SU-DHL-6 (cell line): Measurements from ENCODE around the gene SDS.

Experiments
- EZH2phosphoT487 ChIP-seq: fragments of 200-600 bp; sonication (generic), shearing (Covaris generic); conservative IDR thresholded peaks from 2 replicates; pipeline ENCODE4 v1.6.1; 2018; ENCODE audit warnings: mild to moderate bottlenecking, antibody characterized with exemption, low read length, moderate library complexity, mixed read lengths
- TF ChIP-seq, protein P1 (sequence below): fragments of 200-600 bp; sonication (generic); IDR thresholded peaks from one replicate; pipeline ENCODE4 v1.5.1; 2017; ENCODE audit warnings: antibody characterized with exemption, mild to moderate bottlenecking, low read length, moderate library complexity; ENCODE audit not compliant: insufficient read depth, poor library complexity, severe bottlenecking

DNA sequence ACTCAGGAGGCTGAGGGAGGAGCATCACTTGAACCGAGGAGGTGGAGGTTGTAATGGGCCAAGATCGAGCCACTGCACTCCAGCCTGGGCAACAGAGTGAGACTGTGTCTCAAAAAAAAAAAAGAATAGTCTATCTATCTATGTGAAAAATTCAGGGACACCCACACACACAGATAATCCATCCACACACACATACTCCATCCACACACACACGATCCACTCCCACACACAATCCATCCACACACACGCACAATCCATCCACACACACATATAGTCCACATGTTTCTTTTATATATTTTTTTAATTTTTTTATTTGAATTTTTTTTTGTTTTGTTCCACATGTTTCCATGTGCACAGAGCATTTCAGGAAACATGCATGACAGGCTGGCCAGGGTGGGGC, 3.3 kb downstream of the SDS start:
- TF ChIP-seq, protein P1, sequence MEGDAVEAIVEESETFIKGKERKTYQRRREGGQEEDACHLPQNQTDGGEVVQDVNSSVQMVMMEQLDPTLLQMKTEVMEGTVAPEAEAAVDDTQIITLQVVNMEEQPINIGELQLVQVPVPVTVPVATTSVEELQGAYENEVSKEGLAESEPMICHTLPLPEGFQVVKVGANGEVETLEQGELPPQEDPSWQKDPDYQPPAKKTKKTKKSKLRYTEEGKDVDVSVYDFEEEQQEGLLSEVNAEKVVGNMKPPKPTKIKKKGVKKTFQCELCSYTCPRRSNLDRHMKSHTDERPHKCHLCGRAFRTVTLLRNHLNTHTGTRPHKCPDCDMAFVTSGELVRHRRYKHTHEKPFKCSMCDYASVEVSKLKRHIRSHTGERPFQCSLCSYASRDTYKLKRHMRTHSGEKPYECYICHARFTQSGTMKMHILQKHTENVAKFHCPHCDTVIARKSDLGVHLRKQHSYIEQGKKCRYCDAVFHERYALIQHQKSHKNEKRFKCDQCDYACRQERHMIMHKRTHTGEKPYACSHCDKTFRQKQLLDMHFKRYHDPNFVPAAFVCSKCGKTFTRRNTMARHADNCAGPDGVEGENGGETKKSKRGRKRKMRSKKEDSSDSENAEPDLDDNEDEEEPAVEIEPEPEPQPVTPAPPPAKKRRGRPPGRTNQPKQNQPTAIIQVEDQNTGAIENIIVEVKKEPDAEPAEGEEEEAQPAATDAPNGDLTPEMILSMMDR, result no peak
- no peak for TF ChIP-seq EZH2phosphoT487
